GM19467 (cell line): Measurements from ENCODE around the gene MAP3K5.

Experiments
- ATAC-seq: cut with Tn5 transposase; IDR thresholded peaks from one replicate; pipeline ENCODE4 v1.9.1; 2021; ENCODE audit warnings: mild to moderate bottlenecking, moderate library complexity; ENCODE audit not compliant: unreplicated experiment

The MAP3K5 gene

DNA sequence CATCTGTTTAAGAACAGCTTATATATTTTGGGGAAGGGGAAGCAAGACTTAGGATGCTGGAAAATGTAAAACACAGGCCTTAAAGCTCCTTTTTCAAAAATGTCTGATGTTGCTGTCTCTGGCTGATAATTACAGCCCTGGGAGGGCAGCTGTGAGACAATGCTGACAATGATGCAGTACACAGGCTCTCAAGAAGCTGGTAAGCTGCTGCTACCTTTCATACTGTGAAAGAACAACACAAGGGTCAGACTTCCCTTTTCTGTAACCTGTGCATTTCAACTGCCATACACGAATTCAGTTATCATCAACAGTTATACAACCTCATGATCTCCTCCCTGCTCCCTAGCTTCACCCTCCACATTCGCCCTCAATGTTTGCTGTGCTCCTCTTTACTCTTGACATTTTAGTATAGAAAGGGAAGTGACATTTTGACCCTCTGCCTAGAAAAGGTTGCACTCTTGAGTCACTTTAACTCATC lies 267.3 kb downstream of the MAP3K5 start:
- ATAC-seq = no peak

- ATAC-seq = no peak
These were observed 267.8 kb downstream of the MAP3K5 start for GRCh38 chr6:136524339-136524935.

- no peak for ATAC-seq
These were observed 269.1 kb downstream of the MAP3K5 start for GRCh38 chr6:136523196-136523595.

- no peak for ATAC-seq
These were observed 269.6 kb downstream of the MAP3K5 start for GRCh38 chr6:136522636-136523035.

- ATAC-seq = no peak
These were observed 270.4 kb downstream of the MAP3K5 start for GRCh38 chr6:136521911-136522310.

- no peak for ATAC-seq
These were observed 270.9 kb downstream of the MAP3K5 start for GRCh38 chr6:136521427-136521826.

DNA sequence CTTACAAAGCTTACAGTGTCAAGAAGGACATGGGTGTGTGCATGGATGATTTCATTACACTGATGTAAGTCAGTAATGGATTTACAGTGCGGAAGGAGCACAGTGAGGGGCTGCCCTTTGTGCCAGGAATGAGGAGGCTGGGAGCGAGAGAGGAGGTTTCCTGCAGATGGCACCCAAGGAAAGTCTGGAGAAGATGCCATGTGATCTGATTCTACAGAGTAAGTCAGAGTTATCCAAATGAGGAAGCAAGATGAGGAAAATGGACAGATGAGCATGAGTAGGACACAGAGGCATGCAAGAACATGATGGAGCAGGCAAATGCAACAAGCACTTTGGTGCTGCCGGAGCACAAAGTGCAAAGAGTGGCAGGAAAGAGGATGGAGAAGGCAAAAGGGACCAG lies 271.8 kb downstream of the MAP3K5 start:
- no peak for ATAC-seq

DNA sequence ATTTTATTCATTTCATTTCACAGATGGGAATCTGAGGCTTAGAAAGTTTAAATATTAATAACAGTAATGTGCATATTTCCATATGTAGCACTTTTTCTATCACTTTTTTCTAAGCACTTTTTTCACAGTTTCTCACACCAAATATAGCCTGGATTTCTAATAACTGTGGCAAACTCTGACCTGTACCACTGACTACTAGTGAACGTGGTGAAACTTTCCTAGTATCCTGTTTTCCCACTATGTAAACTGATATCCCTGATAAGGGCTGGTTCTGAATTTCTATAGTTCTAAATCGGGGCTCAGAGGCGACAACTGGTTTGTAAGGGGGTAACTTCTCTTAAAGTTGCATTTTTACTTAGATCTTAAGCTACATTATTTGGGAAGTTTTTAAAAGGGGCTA lies 274.7 kb downstream of the MAP3K5 start:
- ATAC-seq = no peak

GRCh38 chr6:136517002-136517401 lies 275.3 kb downstream of the MAP3K5 start:
- no peak for ATAC-seq

DNA sequence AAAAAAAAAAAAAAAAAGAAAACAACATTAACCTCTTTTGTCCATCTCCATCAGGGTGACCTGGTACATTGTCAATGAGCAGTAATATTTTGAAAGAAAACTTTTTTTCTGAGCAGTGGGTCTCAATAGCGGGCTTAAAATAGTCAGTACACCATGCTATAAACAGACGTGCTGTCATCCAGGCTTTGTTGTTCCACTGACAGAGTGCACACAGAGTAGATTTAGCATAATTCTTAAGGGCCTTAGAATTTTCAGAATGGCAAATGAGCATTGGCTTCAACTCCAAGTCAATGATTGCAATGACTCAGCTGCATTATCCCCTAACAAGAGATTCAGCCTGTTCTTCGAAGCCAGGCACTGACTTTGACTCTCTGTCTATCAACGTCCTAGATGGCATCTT lies 277.7 kb downstream of the MAP3K5 start:
- ATAC-seq = no peak

GRCh38 chr6:136511926-136512325 lies 280.4 kb downstream of the MAP3K5 start:
- no peak for ATAC-seq

DNA sequence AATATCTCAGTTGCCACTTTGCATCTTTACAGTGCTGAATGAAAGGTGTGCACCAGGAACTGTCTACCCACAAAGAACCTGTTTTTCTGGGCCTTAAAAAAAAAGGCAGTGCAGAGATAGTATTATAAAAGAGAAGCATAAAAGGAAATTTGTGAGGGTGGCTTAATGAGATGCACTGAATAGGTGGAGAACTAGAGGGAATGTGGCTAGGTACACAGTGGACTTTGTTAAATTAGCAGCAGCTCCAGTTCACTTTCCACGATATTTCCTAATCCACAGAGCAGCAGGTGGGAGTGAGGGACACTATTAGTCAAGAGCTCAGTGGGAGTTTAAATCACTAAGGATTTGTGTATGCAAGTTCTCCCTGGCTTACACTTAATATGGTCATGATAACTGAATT lies 280.9 kb downstream of the MAP3K5 start:
- ATAC-seq = no peak

DNA sequence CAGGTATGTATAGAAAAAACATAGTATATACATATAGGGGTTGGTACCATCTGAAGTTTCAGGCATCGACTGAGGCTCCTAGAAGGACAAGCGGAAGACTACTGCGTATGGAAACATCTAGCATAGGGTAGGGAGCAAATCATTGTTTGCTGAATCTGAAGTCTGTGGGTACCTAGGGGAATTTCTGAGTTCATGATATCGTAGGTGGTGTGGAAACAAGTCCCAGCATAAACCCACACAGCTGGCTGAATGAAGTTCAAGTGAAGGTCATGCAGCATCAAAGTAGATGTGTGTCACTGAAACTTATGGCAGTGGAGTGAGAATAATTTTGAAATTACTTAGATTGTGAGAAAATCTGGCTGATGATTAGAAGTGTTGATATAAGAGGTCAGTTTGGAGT lies 281.5 kb downstream of the MAP3K5 start:
- ATAC-seq = no peak

GRCh38 chr6:136510299-136510698 lies 282.0 kb downstream of the MAP3K5 start:
- no peak for ATAC-seq

GRCh38 chr6:136508725-136509392 lies 283.4 kb downstream of the MAP3K5 start:
- no peak for ATAC-seq
